ENCODE measurements around the gene TTLL9. TPM values are rescaled to one million over a fixed set of nuclear protein-coding genes. Genes with fewer than 3 reads are reported as not detected.

The TTLL9 gene
- total RNA-seq, 1 donor from 2014 or later, result not detected

DNA sequence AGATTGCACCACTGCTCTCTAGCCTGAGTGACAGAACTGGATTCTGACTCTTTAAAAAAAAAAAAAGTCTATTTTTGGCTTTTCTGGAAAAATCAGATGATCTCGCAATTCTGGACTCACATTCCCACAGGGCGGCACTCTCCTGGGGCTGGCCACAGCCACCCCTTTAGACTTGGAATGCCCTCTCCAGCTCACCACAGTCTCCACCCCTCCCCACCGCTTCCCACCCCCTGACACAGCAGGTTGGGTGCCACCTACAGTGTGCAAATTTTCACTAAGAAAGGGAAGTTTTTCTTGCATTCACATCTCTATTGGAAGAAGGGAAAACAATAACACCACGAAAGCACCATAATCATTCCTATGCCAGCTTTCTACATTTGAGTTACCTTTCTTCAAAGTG lies 66.0 kb downstream of the TTLL9 start:
- Histone ChIP-seq H3K36me3 (ENCODE audit: control insufficient read depth, insufficient read depth, low read length) (no peaks in the 10 kb centered on the region), H3K27me3 (ENCODE audit: control insufficient read depth, insufficient read depth, low read length) (no peaks in the 10 kb centered on the region), H3K4me3 (ENCODE audit: low read depth, low read length) (no peak overlapping the region)
- DNase-seq (ENCODE audit: low read depth), result no peak
- TF ChIP-seq CTCF (IDR thresholded peaks at IDR 0.05; ENCODE audit: insufficient read depth, low read length, poor library complexity, severe bottlenecking), result no peak

- no peak for TF ChIP-seq CTCF (IDR thresholded peaks at IDR 0.05; ENCODE audit: insufficient read depth, low read length, poor library complexity, severe bottlenecking)
- Histone ChIP-seq H3K4me3 (ENCODE audit: low read depth, low read length) (no peak overlapping the region), H3K27me3 (ENCODE audit: control insufficient read depth, insufficient read depth, low read length) (no peaks in the 10 kb centered on the region), H3K36me3 (ENCODE audit: control insufficient read depth, insufficient read depth, low read length) (no peaks in the 10 kb centered on the region)
- DNase-seq (ENCODE audit: low read depth), result no peak
Measured at GRCh38 chr20:31937820-31938219, 67.4 kb downstream of the TTLL9 start.

DNA sequence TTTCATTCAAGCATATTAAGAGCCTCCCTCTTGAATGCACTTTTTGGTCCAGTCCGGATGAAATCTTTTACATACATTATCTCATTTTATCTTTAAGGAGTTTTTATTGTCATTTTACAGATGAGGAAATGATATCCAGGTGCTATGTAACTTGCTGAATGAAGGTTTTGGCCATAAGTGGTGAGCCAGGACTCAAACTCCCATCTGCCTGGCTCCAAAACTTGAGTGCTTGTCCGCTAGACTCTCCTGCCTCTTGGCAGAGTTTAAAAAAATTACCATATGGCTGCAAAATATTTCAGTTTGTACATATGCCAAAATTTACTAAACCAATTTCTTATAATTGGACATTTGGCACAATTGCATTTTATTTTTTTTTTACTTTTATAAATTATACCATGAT lies 69.2 kb downstream of the TTLL9 start:
- TF ChIP-seq CTCF (IDR thresholded peaks at IDR 0.05; ENCODE audit: insufficient read depth, low read length, poor library complexity, severe bottlenecking), result no peak
- no peaks in the 10 kb centered on the region for H3K36me3 ChIP-seq (ENCODE audit: control insufficient read depth, insufficient read depth, low read length)
- H3K27me3 ChIP-seq (ENCODE audit: control insufficient read depth, insufficient read depth, low read length), result no peaks in the 10 kb centered on the region
- DNase-seq (ENCODE audit: low read depth), result no peak
- H3K4me3 ChIP-seq (ENCODE audit: low read depth, low read length), result no peak overlapping the region

DNA sequence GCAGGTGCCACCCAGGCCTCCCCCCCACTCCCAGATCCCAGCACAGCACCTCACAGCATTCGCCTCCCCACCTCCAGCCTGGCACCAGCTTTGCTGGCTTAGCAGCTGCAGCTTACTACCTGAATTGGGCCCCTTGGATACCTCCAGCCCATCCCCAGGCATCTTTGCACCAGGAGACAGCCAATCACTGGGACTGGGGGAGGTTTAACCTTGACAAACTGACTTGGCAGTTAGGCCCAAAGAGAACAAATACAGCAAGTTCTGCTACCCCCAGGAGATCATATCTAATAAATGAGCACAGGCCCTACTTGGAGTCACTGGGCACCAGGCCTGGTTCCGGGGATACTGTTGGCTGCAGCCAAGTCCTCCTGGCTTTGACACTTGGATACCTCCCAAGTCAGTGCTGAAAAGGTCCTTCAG lies 72.6 kb downstream of the TTLL9 start:
- DNase-seq (ENCODE audit: low read depth), result no peak
- TF ChIP-seq CTCF (IDR thresholded peaks at IDR 0.05; ENCODE audit: insufficient read depth, low read length, poor library complexity, severe bottlenecking), result no peak
- no peaks in the 10 kb centered on the region for H3K36me3 ChIP-seq (ENCODE audit: control insufficient read depth, insufficient read depth, low read length)
- H3K4me3 ChIP-seq (ENCODE audit: low read depth, low read length), result no peak overlapping the region
- no peaks in the 10 kb centered on the region for H3K27me3 ChIP-seq (ENCODE audit: control insufficient read depth, insufficient read depth, low read length)

DNA sequence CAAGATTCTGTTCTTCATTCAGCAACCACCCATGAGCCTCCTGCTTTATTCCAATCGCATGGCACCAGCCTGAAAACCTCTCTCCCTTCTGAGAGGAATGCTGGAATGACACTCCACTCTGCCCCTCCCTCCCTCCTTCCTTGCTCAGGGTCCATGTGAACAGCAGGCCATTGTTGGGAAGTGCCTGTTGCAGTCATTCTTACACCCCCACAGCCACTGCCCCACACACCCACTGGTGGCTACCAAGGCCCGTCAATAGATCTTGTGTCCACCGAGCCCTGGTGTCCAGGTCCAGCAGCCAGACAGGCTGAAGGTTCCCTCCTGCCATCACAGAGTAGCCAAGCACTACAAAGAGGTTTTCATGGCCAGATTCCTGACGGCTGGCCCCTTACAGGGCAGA lies 74.9 kb downstream of the TTLL9 start:
- no peak overlapping the region for H3K4me3 ChIP-seq (ENCODE audit: low read depth, low read length)
- H3K27me3 ChIP-seq (ENCODE audit: control insufficient read depth, insufficient read depth, low read length), result no peaks in the 10 kb centered on the region
- no peaks in the 10 kb centered on the region for H3K36me3 ChIP-seq (ENCODE audit: control insufficient read depth, insufficient read depth, low read length)
- DNase-seq (ENCODE audit: low read depth), result no peak
- no peak for TF ChIP-seq CTCF (IDR thresholded peaks at IDR 0.05; ENCODE audit: insufficient read depth, low read length, poor library complexity, severe bottlenecking)

GRCh38 chr20:31945785-31946184 lies 75.4 kb downstream of the TTLL9 start:
- no peak for TF ChIP-seq CTCF (IDR thresholded peaks at IDR 0.05; ENCODE audit: insufficient read depth, low read length, poor library complexity, severe bottlenecking)
- no peaks in the 10 kb centered on the region for H3K36me3 ChIP-seq (ENCODE audit: control insufficient read depth, insufficient read depth, low read length)
- no peaks in the 10 kb centered on the region for H3K27me3 ChIP-seq (ENCODE audit: control insufficient read depth, insufficient read depth, low read length)
- H3K4me3 ChIP-seq (ENCODE audit: low read depth, low read length), result no peak overlapping the region
- DNase-seq (ENCODE audit: low read depth), result no peak
